Kidney capillary endothelial cell (primary cell): ENCODE measurements around the gene TBC1D7.
A peak's percentile ranks its signal among the peaks of the same experiment; 100 is the strongest.

Source experiments
- DNase-seq: peaks from one replicate; pipeline ENCODE4 v3.0.0-alpha.2; 2018; ENCODE audit warnings: low spot score

Gene TBC1D7

DNA sequence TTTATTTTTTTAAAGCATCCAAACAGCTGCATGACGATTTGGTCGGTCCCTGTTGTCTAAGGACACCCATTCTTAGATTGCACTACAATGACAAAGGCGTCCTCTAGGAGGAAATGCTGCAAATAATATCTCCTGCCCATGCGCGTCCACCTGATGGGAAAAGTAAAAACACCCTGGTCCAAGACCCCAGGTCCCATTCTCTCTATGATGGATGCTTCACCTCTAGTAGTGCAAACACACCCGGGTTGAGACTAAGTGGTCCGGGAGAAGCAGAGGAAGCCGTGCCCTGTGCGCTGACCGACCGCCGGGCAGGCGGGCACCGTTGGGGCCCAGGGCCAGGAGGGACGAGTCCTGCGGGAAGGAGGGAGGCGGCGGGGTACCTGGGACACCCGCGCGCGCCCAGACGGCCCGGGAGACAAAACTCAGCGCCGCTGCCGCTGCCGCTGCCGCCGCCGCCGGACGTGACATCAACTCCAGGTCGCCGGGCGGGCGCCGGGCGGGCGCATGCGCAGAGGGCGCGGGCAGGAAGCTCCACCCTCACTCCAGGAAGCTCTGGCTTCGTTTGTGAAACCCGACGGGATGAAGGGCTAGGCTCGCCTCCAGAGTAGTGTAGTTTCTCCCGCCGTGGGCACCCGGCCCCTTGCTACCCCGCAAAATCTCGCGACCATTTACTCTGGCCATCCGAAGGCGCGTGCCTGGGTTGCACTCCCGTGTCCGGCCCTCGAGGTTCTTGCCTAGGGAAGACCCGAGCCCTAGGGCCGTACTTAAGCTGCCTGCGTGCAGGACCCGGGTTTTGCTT lies at the start of gene TBC1D7:
Gene TBC1D7, minus strand, starts transcription at position 462 of the 799 bp plus-strand sequence. CDS start 1,639 bp downstream, outside the sequence.
- DNase-seq = peak; percentile 94

DNA sequence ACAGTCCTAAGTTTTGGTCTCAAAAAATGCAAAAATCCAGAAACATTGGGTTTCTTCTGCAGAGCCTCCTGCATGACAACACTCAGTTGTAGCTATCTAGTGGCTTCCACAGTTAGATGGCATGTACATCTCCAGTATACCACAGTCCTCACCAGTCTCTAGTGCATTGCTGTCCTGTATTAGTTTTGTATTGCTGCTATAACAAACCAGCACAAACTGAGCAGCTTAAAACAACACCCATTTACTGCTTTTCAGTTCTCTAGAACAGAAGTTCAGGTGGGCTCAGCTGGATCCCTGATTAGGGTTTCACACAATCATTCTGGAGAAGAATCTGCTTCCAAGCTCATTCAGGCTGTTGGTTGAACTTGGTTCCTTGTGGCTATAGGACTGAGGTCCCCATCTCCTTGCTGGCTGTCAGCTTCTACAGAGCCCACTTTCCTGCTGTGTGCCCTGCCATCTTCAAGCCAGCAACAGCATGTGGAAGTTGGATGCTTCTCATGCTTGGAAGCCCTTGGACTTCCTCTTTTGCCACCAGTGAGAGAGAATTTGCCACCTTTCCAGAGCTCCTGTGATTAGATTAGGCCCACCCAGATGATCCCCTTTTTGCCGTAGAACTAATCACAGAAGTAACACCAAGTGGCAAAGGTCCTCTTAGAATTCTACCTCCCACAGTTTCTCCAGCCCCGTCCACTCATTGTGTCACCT lies 48.9 kb upstream of the TBC1D7 start:
- DNase-seq = no peak

DNA sequence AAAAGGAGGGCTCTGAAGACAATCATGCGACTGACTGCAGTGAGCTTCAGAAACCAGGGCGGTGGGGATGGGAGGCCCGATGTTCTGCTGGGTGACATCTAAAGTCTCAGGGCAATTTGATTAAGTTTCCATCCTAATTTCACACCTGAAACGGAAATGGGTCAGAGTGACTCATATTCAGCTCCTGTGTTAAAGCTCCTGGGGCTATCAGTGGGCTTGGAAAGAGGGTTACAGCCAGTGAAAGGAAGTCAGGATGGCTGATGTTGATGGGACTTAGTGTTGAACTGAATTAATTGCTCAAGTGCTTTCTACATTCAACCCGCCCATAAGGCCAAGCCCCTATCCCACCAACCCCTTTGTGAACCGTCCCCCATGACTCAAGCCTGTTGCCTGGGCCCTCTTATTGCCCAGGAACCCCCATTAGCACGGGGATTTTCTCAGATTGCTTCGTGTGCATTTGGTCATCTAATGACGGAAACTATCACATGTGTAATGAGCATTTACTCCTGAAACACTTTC lies 47.1 kb upstream of the TBC1D7 start:
- no peak for DNase-seq

DNA sequence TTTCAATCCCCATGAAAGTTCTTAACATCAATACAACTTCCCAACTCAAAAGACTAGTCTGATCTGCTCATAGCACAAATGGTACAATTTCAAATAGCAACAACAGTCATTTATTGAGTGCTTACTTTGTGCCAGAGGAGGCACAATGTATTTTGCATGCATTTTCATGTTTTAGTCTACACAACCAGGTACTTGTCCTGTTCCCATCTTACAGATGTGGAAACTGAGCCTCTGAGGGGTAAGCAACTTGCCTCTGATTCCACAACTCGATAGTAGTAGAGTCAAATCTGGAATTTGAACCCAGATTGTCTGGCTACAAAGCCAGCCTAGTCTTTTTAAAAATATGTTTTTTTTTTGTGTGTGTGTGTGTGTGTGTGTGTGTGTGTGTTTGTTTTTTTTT lies 45.6 kb upstream of the TBC1D7 start:
- no peak for DNase-seq

DNA sequence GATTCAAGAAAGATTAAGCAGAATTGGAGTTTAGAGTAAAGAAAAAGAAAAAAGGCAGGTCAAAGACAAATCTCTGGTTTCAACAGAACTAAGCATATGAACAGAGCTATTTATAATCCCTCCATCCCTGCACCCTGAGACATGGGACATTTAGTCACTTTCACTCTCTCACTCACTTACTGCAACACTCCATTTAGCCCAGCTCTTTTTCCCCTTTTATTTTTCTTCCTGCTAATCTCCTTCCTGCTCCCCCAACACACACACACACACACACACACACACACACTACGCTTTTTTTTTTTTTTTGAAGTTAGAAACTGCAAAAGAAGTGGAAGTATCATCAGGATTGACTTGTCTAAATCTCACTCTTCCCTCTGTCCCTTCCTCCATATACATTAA lies 45.1 kb upstream of the TBC1D7 start:
- no peak for DNase-seq

DNA sequence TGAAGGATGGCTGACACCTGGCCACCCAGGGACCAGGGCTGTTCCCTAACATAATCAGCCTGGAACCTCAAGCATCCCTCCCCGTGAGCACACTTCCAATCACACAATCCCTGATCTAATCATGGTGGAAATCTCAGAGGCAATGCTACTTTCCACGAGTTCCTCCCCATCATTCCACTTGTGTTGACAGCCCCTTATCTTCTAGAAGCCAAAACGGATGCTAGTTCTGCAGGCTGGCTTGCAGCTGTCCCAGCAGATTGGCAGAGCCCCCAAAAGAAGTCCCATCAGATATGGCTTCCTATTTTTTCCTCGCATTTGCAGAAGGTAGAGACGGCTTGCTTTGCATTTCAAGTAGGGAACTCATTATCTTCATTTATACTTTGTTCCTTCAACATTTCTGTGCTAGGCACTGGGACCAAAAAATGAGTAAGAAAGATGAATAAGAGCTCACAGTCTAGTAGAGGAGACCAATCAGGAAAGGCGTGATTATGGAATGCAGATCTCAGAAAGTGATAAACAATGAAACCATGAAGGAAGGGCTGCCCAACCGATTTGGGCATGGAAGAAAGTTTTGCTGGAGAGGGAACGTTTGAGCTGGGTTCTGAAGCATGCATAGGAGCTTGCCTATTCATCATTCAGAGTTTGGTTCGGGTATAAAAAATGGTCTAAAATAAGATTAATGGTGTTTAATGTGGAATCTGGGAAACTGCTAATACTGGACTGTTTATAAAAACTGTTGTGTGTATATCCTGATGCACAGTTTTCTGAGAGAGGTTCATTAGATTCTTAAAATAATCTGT lies 44.6 kb upstream of the TBC1D7 start:
- no peak for DNase-seq

DNA sequence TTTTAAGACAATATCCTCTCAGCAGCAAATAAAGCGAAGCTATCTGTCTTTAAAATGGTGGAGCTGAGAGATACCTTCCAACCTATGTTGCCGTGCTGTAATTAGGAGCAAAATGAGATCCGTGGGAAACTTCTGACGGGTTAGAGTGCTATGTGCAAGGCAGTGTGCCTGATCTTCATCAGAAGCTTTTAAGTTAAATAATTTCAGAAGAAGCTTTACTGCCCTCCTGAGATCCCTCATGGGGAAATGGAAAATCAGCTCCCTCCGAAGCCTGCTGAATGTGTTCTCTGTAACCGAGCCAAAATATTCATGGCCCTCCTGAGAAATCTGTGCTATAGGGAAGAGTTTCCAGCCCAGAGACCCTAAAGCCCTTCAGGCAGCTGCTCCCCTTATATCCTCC lies 43.7 kb upstream of the TBC1D7 start:
- DNase-seq = no peak

DNA sequence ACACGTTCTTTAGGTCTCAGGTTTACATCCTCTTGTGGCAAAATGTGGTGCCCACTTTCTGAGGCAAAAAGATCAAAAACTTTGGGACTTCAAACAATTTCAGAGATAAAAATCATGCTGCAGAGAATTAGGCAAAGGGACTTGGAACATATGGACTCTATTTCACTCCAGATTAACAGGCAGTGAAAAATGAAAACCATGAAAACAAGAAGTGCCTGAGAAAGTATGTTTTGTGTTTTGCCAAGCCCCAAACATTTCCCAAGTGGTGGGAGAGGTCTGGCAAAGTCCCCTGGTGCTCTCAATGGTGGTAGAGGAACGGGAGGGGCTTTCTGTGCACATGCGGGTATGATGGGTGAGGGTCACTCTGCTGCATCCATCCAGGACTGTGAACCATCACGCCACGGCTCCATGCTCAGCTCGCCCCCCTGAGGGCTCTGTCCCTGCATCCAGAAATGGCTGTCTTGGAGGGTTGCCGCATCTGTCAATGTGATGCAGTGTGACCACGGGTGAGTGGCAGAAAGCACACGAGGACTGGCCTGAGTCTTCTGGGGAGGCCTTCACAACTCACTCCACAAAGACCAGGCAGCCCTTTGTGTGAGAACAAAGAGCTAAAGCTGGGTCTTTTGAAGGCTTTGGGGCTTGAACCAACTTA lies 43.2 kb upstream of the TBC1D7 start:
- DNase-seq = no peak

DNA sequence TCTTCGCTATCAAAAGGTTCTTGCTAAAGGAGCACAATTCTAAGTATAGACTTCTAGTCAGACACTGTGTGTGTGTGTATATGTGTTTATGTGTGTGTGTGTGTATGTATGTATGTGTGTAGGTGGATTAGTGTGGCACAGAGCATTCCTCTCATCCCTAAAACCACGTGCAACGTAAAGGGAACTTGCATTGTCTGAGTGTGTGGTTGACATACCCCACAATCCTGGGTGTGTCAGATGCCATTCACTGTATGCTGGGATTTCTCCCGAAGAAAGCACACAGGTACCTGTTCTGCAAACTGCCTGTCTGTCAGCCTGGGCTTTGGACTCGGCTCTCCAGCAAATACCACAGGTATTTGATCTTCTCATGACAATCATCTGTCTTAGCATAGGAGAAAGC lies 42.3 kb upstream of the TBC1D7 start:
- no peak for DNase-seq

DNA sequence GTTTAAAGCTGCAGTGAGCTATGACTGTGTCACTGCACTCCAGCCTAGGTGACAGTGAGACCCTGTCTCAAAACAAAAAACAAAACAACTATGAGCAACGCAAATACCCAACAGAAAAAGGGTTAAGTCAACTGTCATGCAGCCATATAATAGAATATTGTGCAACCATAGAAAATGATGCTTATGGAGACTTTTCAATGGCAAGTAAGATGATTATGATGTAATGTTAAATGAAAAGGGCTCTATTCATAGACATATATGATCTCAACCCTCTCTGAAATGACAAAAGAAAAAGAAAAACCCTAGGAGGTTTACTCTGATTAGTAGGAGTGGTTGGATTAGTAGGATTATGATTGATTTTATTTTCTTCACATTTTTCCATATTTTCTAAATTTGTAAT lies 41.3 kb upstream of the TBC1D7 start:
- DNase-seq = no peak

DNA sequence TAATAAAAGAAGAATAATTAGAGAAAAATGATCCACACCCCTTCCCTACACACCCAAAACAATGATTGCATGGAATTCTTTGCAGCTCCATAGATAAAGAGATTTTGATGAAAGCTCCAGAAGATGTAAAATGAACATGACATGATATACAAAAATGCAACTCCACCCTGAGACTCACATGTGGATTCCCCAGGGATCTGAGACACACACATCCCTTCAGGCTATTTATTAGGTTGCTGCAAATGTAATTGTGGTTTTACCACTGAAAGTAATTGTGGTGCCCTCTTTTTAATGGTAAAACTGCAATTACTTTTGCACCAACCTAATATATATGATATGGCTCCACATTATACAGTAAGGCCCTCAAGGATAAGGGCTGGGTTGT lies 40.4 kb upstream of the TBC1D7 start:
- DNase-seq = no peak

DNA sequence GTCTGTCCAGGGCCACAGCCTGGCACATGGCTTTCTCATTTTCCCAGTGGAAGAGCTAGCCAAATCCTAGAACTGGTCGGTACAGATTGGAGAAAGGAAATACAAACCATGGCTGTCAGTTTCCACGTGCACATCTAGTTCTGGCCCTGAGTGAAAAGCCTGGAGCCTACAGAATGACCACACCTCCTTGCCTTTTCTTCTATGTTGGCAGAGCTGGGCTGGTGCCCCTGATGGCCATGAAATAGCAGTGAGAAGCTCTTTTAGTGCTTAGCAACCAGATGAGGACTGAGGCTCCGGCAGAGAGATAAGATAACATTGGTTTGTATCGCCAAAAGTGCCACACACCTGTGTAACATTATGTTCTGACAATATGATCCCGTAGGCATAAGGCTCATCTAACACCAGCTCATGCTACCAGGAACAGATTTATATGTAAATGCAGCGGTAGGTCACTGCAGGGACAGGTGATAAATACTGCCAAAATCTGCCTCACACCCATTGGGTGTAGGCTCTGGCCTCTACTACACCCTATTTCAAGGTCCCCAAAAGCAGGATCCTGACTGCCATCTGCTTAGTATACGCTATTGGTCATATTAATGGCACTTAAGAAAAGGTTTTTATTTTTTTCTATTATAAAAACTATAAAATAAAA lies 39.9 kb upstream of the TBC1D7 start:
- DNase-seq = no peak

DNA sequence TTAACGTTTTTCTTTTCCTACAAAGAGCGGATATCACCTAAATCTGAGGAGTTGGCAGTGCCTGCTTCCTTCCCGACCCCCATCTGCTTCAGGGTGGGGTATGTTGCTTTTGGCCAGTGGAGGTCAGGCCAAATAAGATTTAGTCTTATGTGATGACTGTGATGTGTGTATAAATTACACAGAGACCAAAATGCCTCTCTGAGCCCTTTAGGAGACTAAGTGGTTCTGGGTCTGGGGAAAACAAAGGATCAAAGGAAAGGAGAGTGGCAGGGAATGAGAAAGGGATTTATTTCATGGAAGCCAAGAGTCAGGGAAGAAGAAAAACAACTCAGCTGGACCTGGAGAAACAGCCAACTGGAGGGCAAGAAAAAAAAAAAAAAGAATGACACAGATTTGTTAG lies 39.1 kb upstream of the TBC1D7 start:
- no peak for DNase-seq

DNA sequence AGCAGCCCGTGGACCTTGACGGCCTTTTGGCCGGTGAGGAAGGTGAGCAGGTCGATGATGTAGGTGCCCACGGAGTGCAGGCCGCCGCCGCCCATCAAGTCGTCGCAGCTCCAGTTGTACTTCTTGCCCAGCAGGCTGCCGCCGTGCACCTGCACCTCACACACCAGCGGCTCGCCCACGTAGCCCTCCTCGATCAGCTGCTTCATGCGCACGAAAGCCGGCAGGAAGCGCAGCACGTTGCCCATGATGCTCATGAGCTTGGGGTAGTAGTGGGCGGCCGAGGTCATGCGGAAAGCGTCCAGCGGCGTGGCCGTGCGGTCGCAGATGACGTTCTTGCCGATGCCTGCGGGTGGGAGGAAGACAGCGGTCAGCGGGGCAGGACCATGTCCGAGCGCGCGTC lies 37.0 kb upstream of the TBC1D7 start:
- no peak for DNase-seq

DNA sequence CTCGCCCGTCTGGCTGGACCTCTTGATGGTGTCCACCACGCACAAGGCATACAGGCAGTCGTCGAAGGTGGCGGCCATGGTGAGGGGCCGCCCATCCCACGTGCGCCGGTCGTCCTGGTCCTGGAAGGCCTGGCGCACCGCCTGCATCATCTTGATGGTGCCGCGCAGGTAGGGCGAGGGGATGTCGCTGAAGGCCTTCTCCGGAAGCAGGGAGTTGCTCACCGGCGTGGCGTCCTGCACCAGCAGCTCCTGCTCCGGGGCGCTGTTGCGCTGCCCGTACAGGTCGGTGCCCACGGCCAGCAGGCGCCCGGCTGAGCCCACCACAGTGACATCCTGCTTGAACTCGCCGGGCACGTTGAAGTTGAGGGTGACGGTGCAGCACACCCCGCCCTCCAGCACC lies 36.5 kb upstream of the TBC1D7 start:
- DNase-seq = no peak

DNA sequence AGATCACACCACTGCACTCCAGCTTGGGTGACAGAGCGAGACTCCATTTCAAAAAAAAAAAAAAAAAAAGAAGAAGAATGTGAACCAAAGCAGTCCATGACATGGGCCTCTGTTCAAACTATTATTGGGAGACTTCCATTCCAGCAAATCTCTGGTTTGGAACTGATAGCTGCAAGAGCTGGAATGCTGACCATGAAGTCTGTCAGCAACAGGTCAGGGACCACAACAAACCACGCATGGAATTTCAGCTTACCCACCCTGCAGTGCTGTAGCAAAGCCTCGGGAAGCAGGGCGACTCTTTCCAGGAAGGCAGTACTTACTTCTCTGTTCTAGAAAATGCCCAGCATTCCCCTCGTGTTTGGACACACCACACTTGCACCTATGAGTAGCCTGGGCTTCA lies 34.1 kb upstream of the TBC1D7 start:
- DNase-seq = no peak

DNA sequence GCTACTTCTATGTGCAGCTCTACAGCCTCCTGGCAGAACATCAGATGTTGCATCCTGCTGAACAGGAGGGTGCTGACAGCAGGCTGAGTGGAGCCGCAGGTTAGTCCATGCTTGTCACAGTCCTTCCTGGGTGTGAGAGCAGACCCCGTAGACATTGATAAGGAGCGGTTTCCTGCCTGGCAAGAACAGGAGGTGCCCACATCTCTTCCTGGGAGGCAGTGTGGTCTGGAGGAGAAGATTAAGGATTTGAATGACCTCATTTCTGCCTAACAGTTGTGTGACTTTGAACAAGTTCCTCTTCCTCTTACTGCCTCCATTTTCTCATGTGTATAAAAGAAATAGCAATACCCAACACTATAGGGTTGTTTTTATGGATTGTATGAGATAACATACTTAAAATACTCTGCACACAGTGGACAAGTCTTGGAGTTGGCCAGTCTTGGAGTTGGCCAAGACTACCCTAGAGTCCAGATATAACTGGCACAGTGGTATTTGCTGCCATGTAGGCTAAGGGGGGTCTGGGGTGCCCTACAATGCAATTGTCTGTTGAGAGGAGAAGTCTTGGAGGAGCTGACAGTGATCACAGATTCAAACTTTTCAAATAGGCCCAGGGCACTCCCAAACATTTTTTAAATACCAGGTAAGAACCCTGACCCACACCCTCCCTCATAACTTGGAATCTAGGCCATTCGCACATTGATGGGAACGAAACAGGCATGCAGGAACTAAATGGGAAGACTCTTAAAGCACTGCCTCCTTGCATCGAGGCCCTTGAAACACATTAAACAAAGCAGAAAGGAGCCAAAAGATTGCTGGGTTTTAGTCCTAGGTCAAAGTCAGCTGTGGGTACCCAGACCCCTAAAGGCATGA lies 32.6 kb upstream of the TBC1D7 start:
- DNase-seq = no peak

DNA sequence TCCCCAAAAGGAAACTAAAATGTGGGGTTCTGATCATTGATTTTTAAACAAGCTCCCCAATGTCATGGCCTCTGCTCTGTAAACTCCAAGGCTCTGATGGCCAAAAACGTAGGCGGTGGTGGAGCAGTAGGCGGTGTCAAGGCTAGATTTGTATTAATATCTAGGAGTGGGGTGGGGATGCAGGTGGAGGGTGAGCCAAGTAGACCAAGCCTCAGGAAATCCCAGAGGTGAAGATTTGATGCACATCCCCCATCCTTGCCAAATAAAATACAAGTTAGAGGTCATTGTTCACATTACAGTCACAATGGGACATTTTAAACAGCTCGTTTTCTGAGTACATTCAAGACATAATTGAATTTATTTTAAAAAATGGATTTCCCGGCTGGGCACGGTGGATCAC lies 30.9 kb upstream of the TBC1D7 start:
- DNase-seq = no peak

DNA sequence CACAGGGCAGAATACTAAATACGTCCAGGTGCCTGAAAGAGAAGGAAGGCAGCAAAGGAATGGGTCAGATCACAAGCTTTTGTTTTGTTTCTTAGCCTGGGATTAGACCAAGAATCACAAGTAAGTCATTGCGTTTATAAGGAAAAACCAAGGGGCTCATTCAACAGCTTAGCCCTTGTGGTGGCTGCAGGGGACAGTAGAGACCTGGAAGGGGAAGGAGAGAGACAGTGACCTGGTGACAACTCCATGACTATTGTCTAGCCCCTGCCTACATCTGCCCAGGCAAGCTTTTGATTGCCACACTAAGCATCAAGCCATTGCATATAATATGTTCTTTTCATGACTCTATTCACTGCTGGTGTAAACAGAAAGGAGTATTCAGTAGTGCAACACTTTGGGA lies 30.2 kb upstream of the TBC1D7 start:
- DNase-seq = no peak

DNA sequence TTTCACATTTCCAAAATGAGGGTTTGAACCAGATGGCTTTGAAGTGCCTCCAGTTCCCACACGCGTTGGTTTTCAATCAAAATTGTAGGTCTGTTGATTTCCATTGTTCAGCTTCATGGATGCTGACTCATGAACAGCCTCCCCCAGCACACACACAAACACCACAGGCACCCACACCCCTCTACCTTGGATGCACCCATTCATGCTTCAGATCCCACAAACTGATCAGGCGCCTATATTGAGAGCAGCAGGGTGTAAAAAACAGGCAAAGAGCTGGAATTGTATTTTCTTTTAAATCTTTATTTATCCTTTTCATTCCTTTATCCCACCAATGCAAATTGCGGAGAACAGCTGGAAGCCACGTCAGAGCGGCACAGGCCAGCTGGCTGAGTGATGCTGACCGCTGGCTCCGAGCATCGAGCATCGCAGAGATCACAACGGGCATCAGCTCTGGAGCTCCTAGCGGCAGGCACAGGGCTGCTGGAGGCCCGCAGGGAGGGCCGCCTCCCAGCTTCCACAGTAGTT lies 29.3 kb upstream of the TBC1D7 start:
- no peak for DNase-seq
